Rectal smooth muscle tissue (tissue), 1 donor: ENCODE measurements around the gene STK38.

Experiments
- H3K27ac ChIP-seq: one replicate; pipeline ENCODE4 v1.7.0; 2013; ENCODE audit warnings: low read depth, low read length, inconsistent platforms
- H3K27me3 ChIP-seq: one replicate; pipeline ENCODE4 v1.7.0; 2013; ENCODE audit warnings: low read length; ENCODE audit not compliant: control insufficient read depth, insufficient read depth
- H3K36me3 ChIP-seq: one replicate; pipeline ENCODE4 v1.7.0; 2013; ENCODE audit warnings: low read length; ENCODE audit not compliant: control insufficient read depth, insufficient read depth
- H3K4me1 ChIP-seq: one replicate; pipeline ENCODE4 v1.7.0; 2013; ENCODE audit warnings: low read length; ENCODE audit not compliant: control insufficient read depth, insufficient read depth
- H3K4me3 ChIP-seq: one replicate; pipeline ENCODE4 v1.7.0; 2013; ENCODE audit warnings: low read length
- H3K9ac ChIP-seq: one replicate; pipeline ENCODE4 v1.7.0; 2013; ENCODE audit warnings: low read length

STK38 gene

DNA sequence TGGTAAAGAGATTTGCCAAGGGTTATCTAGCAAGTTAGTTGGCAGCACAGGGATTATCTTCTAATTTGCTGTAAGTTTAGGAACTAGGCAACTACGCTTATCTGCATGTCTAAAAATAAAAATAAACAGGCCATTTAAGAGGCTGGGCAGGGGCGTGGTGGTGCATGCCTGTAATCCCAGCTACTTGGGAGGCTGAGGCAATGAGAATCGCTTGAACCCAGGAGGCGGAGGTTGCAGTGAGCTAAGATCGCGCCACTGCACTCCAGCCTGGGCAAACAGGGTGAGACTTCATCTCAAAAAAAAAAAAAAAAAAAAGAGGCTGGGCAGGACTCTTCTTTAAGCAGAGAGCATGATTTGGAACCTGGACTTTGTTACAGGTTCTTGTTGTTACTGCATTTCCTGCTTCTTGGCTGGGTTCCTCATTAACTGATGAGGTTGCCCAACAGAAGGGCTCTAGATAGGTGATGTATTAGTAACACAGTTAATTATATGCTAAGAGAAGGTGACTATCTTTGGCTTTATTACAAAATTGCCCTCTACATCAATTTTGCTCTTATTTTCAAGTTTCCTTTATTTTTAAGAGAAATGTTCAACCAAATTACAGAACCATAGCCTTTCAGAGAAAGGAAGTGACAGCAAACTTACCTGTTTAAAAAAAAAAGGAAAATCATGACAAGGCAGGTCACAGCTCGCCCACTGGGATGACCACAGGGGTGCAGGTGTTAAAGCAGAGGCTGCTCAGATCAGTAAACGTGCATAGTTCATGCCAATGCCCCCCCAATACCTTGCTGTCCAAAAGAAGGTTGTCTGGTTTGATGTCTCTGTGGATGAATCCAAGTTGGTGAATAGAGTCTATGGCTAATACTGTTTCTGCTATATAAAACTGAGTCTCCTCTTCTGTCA lies 32.5 kb downstream of the STK38 start:
- H3K4me3 ChIP-seq: no peak overlapping the region
- no peaks in the 10 kb centered on the region for H3K27me3 ChIP-seq
- H3K27ac ChIP-seq: no peak overlapping the region
- H3K36me3 ChIP-seq: peaks cover 4% of the 10 kb centered on the region
- no peaks in the 10 kb centered on the region for H3K4me1 ChIP-seq
- H3K9ac ChIP-seq: no peak overlapping the region

DNA sequence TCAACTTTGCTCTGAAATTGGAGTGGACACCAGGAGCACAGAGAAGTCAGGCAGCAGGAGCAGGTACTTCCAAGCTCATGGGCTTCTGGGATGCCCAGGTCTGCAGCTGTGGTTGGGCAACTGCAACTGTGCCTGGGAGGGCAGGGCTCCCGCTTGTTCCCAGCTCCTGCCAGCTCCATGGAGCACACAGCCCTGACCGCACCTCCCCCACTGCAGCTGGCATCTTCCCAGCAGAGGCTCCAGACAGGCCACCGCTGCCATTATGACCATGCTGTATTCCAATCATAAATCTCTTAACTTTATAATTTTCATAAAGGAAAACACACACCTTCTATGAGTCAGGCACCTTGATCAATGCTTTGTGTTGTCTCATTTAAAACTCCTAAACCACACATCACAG lies 36.9 kb downstream of the STK38 start:
- H3K4me3 ChIP-seq: no peak overlapping the region
- H3K36me3 ChIP-seq: peaks cover 4% of the 10 kb centered on the region
- no peak overlapping the region for H3K9ac ChIP-seq
- no peak overlapping the region for H3K27ac ChIP-seq
- H3K27me3 ChIP-seq: no peaks in the 10 kb centered on the region
- H3K4me1 ChIP-seq: no peaks in the 10 kb centered on the region

- no peaks in the 10 kb centered on the region for H3K27me3 ChIP-seq
- H3K4me1 ChIP-seq: no peaks in the 10 kb centered on the region
- H3K36me3 ChIP-seq: peaks cover 4% of the 10 kb centered on the region
- no peak overlapping the region for H3K27ac ChIP-seq
- H3K9ac ChIP-seq: no peak overlapping the region
- no peak overlapping the region for H3K4me3 ChIP-seq
Observed at GRCh38 chr6:36508532-36508931, 38.7 kb downstream of the STK38 start.

- Histone ChIP-seq H3K4me3 (no peak overlapping the region), H3K9ac (no peak overlapping the region), H3K36me3 (peaks cover 4% of the 10 kb centered on the region), H3K4me1 (no peaks in the 10 kb centered on the region), H3K27me3 (no peaks in the 10 kb centered on the region), H3K27ac (no peak overlapping the region)
Observed at GRCh38 chr6:36506611-36507010, 40.7 kb downstream of the STK38 start.

- H3K4me3 ChIP-seq: no peak overlapping the region
- peaks cover 4% of the 10 kb centered on the region for H3K36me3 ChIP-seq
- H3K27ac ChIP-seq: no peak overlapping the region
Observed at GRCh38 chr6:36505744-36506534, 41.3 kb downstream of the STK38 start.

GRCh38 chr6:36504982-36505381 lies 42.3 kb downstream of the STK38 start:
- peaks cover 4% of the 10 kb centered on the region for H3K36me3 ChIP-seq
- no peaks in the 10 kb centered on the region for H3K27me3 ChIP-seq
- no peaks in the 10 kb centered on the region for H3K4me1 ChIP-seq
- no peak overlapping the region for H3K4me3 ChIP-seq
- no peak overlapping the region for H3K9ac ChIP-seq
- H3K27ac ChIP-seq: no peak overlapping the region

More at GRCh38 chr6:36505744-36506534, 41.3 kb downstream of the STK38 start:
- Histone ChIP-seq H3K4me1 (no peaks in the 10 kb centered on the region), H3K9ac (no peak overlapping the region), H3K27me3 (no peaks in the 10 kb centered on the region)

DNA sequence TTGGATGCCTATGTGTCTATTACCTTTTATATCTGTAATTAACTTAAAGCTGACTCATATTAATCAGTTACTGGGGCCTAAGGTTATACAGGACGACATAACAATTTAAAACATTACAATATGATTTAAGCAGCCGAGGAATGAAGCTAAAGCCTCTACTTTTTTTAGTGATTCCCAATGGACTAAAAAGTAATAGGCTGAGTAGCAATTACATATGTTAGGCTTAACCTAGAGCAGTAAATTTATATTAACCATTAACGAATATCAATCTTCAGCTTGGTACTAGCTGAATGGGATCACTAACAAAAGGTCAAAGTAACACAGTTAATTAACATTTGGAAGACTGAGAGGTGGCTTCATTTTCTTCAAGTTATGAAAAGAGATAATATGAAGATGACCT lies 43.1 kb downstream of the STK38 start:
- Histone ChIP-seq H3K4me1 (no peaks in the 10 kb centered on the region), H3K36me3 (peaks cover 9% of the 10 kb centered on the region), H3K27ac (no peak overlapping the region), H3K9ac (no peak overlapping the region), H3K27me3 (no peaks in the 10 kb centered on the region), H3K4me3 (no peak overlapping the region)

DNA sequence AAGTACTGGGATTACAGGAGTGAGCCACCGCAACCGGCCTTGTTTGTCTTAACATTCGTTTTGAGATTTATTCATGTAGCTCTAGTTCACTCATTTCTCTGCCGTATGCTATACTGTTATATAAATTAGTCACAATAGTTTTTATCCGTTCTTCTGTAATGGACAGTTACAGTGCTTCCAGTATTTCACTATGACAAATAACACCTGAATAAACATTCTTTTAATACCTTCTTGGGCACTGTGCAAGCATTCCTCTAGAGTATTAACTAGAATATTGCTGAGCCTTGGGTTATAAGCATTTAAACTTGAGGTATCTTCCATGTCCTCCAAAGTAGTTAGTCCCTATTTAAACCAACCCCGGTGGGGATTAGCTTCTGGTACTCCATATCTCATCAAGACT lies 45.6 kb downstream of the STK38 start:
- Histone ChIP-seq H3K27ac (no peak overlapping the region), H3K9ac (no peak overlapping the region), H3K27me3 (no peaks in the 10 kb centered on the region), H3K36me3 (peaks cover 21% of the 10 kb centered on the region), H3K4me1 (no peaks in the 10 kb centered on the region), H3K4me3 (no peak overlapping the region)

GRCh38 chr6:36499918-36500317 lies 47.4 kb downstream of the STK38 start:
- no peak overlapping the region for H3K9ac ChIP-seq
- no peaks in the 10 kb centered on the region for H3K27me3 ChIP-seq
- H3K4me3 ChIP-seq: no peak overlapping the region
- no peak overlapping the region for H3K27ac ChIP-seq
- peaks cover 22% of the 10 kb centered on the region for H3K36me3 ChIP-seq
- no peaks in the 10 kb centered on the region for H3K4me1 ChIP-seq

DNA sequence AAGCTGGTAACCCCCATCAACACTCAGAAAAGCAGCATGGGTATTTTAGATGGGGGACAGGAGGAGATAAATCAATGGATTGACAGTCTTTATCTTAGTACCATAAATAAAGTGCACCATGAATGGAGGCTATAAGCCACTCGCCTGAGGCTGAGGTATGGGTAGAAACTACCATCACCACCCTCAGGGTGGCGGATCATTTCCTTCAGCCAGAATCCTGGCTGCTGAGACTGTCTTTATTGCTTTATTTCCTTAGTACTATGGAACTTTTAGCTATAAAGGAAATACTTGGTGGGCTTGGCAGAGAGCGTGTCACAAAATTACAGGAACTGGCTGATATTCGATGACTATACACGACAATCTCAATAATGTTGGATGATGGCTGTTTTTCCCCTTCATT lies 52.2 kb downstream of the STK38 start:
- no peaks in the 10 kb centered on the region for H3K27me3 ChIP-seq
- no peak overlapping the region for H3K27ac ChIP-seq
- no peak overlapping the region for H3K9ac ChIP-seq
- H3K4me3 ChIP-seq: no peak overlapping the region
- peaks cover 27% of the 10 kb centered on the region for H3K36me3 ChIP-seq
- H3K4me1 ChIP-seq: no peaks in the 10 kb centered on the region

- Histone ChIP-seq H3K27ac (no peak overlapping the region), H3K36me3 (peaks cover 20% of the 10 kb centered on the region), H3K9ac (no peak overlapping the region), H3K4me3 (no peak overlapping the region), H3K27me3 (no peaks in the 10 kb centered on the region), H3K4me1 (no peaks in the 10 kb centered on the region)
Observed at GRCh38 chr6:36493859-36494258, 53.4 kb downstream of the STK38 start.

GRCh38 chr6:36493319-36493718 lies 54.0 kb downstream of the STK38 start:
- Histone ChIP-seq H3K27ac (no peak overlapping the region), H3K4me1 (no peaks in the 10 kb centered on the region), H3K36me3 (peaks cover 17% of the 10 kb centered on the region)

More at GRCh38 chr6:36493319-36493718, 54.0 kb downstream of the STK38 start:
- Histone ChIP-seq H3K9ac (no peak overlapping the region), H3K27me3 (no peaks in the 10 kb centered on the region), H3K4me3 (no peak overlapping the region)
